Measurements from ENCODE around the gene CST7.

The CST7 gene

GRCh38 chr20:24951536-24952083 is 2.5 kb downstream of the CST7 start:
- DNase-seq: peak; percentile 31

- no peak for DNase-seq
Measured at GRCh38 chr20:24952376-24953208, 3.5 kb downstream of the CST7 start.

GRCh38 chr20:24953209-24953575 is 4.1 kb downstream of the CST7 start:
- no peak for DNase-seq

- DNase-seq: no peak
Measured at GRCh38 chr20:24953621-24954133, 4.6 kb downstream of the CST7 start.

GRCh38 chr20:24954151-24954550 is 5.1 kb downstream of the CST7 start:
- DNase-seq: no peak

GRCh38 chr20:24954566-24954965 is 5.5 kb downstream of the CST7 start:
- no peak for DNase-seq

- DNase-seq: peak; percentile 90
Measured at GRCh38 chr20:24955045-24955444, 6.0 kb downstream of the CST7 start.

- DNase-seq: no peak
Measured at GRCh38 chr20:24956001-24956841, 7.2 kb downstream of the CST7 start.

- no peak for DNase-seq
Measured at GRCh38 chr20:24957326-24958016, 8.4 kb downstream of the CST7 start.

GRCh38 chr20:24958506-24959385 is 9.7 kb downstream of the CST7 start:
- DNase-seq: no peak

GRCh38 chr20:24959591-24960301 is 10.7 kb downstream of the CST7 start:
- no peak for DNase-seq

- no peak for DNase-seq
Measured at GRCh38 chr20:24960302-24960801, 11.3 kb downstream of the CST7 start.

- no peak for DNase-seq
Measured at GRCh38 chr20:24960861-24961260, 11.8 kb downstream of the CST7 start.

GRCh38 chr20:24961384-24962181 is 12.5 kb downstream of the CST7 start:
- no peak for DNase-seq

- no peak for DNase-seq
Measured at GRCh38 chr20:24962182-24962492, 13.1 kb downstream of the CST7 start.

GRCh38 chr20:24962510-24962909 is 13.4 kb downstream of the CST7 start:
- peak; percentile 93 for DNase-seq

GRCh38 chr20:24963672-24964505 is 14.8 kb downstream of the CST7 start:
- DNase-seq: no peak

- peak; percentile 95 for DNase-seq
Measured at GRCh38 chr20:24964506-24964840, 15.4 kb downstream of the CST7 start.
